Measurements from ENCODE around the gene ALPK1. TPM values are rescaled to one million over a fixed set of nuclear protein-coding genes. Genes with fewer than 3 reads are reported as not detected.

The ALPK1 gene
- total RNA-seq, 1 experiment from 2014 or later, result 4.9 TPM

- DNase-seq, result no peak
- H3K36me3 Mint-ChIP-seq (ENCODE audit: insufficient read depth, unreplicated experiment), result no peaks in the 10 kb centered on the region
- ChIA-PET POLR2A (no interaction called here), CTCF (no interaction called here)
- H3K4me3 Mint-ChIP-seq (ENCODE audit: unreplicated experiment), result no peak overlapping the region
- H3K27me3 Mint-ChIP-seq (ENCODE audit: insufficient read depth, unreplicated experiment), result no peaks in the 10 kb centered on the region
- intact Hi-C loops (cut with micrococcal nuclease; ENCODE audit: unreplicated experiment), result no loop called here
- H3K27ac Mint-ChIP-seq (ENCODE audit: unreplicated experiment), result no peak overlapping the region
- H3K27me3 ChIP-seq (replicated peaks; ENCODE audit: control insufficient read depth, insufficient read depth, low read length), result no peaks in the 10 kb centered on the region
- TF ChIP-seq CTCF (IDR thresholded peaks at IDR 0.05; ENCODE audit: insufficient read depth in 1 of 2, low read depth in 1 of 2, low read length in 1 of 2, severe bottlenecking in 1 of 2, unreplicated experiment in 1 of 2), result no peak
- no peaks in the 10 kb centered on the region for H3K9me3 ChIP-seq
- no TSS peak for BruUV-seq (replicated peaks)
- no peaks in the 10 kb centered on the region for H3K9me3 Mint-ChIP-seq (ENCODE audit: unreplicated experiment)
- H3K4me1 Mint-ChIP-seq (ENCODE audit: low read depth, unreplicated experiment), result no peaks in the 10 kb centered on the region
- H3K36me3 ChIP-seq (ENCODE audit: control insufficient read depth, insufficient read depth, low read length), result no peaks in the 10 kb centered on the region
- no peaks in the 10 kb centered on the region for H3K4me1 ChIP-seq
- no peak overlapping the region for H3K4me3 ChIP-seq (ENCODE audit: low read depth, low read length)
These were observed 80.0 kb downstream of the ALPK1 start for GRCh38 chr4:112377171-112377570.

GRCh38 chr4:112377594-112378242, 80.5 kb downstream of the ALPK1 start:
- Mint-ChIP-seq H3K9me3 (ENCODE audit: unreplicated experiment) (no peaks in the 10 kb centered on the region), H3K36me3 (ENCODE audit: insufficient read depth, unreplicated experiment) (no peaks in the 10 kb centered on the region), H3K27me3 (ENCODE audit: insufficient read depth, unreplicated experiment) (no peaks in the 10 kb centered on the region), H3K27ac (ENCODE audit: unreplicated experiment) (no peak overlapping the region), H3K4me3 (ENCODE audit: unreplicated experiment) (no peak overlapping the region), H3K4me1 (ENCODE audit: low read depth, unreplicated experiment) (no peaks in the 10 kb centered on the region)
- TF ChIP-seq CTCF (IDR thresholded peaks at IDR 0.05; ENCODE audit: insufficient read depth in 1 of 2, low read depth in 1 of 2, low read length in 1 of 2, severe bottlenecking in 1 of 2, unreplicated experiment in 1 of 2), result no peak
- DNase-seq, result no peak
- Histone ChIP-seq H3K9me3 (no peaks in the 10 kb centered on the region), H3K36me3 (ENCODE audit: control insufficient read depth, insufficient read depth, low read length) (no peaks in the 10 kb centered on the region), H3K27me3 (replicated peaks; ENCODE audit: control insufficient read depth, insufficient read depth, low read length) (no peaks in the 10 kb centered on the region), H3K4me1 (no peaks in the 10 kb centered on the region), H3K4me3 (ENCODE audit: low read depth, low read length) (no peak overlapping the region)
- intact Hi-C loops (cut with micrococcal nuclease; ENCODE audit: unreplicated experiment), result no loop called here
- no TSS peak for BruUV-seq (replicated peaks)
- ChIA-PET CTCF (no interaction called here), POLR2A (no interaction called here)

- no peaks in the 10 kb centered on the region for H3K4me1 Mint-ChIP-seq (ENCODE audit: low read depth, unreplicated experiment)
- no TSS peak for BruUV-seq (replicated peaks)
- H3K27ac Mint-ChIP-seq (ENCODE audit: unreplicated experiment), result no peak overlapping the region
- no peak for TF ChIP-seq CTCF (IDR thresholded peaks at IDR 0.05; ENCODE audit: insufficient read depth in 1 of 2, low read depth in 1 of 2, low read length in 1 of 2, severe bottlenecking in 1 of 2, unreplicated experiment in 1 of 2)
- no peaks in the 10 kb centered on the region for H3K4me1 ChIP-seq
- no peak overlapping the region for H3K4me3 ChIP-seq (ENCODE audit: low read depth, low read length)
- H3K9me3 Mint-ChIP-seq (ENCODE audit: unreplicated experiment), result no peaks in the 10 kb centered on the region
- H3K4me3 Mint-ChIP-seq (ENCODE audit: unreplicated experiment), result no peak overlapping the region
- no peaks in the 10 kb centered on the region for H3K9me3 ChIP-seq
- no peaks in the 10 kb centered on the region for H3K27me3 ChIP-seq (replicated peaks; ENCODE audit: control insufficient read depth, insufficient read depth, low read length)
- ChIA-PET POLR2A (no interaction called here), CTCF (no interaction called here)
- no peaks in the 10 kb centered on the region for H3K27me3 Mint-ChIP-seq (ENCODE audit: insufficient read depth, unreplicated experiment)
- DNase-seq, result no peak
- intact Hi-C loops (cut with micrococcal nuclease; ENCODE audit: unreplicated experiment), result no loop called here
- no peaks in the 10 kb centered on the region for H3K36me3 ChIP-seq (ENCODE audit: control insufficient read depth, insufficient read depth, low read length)
- H3K36me3 Mint-ChIP-seq (ENCODE audit: insufficient read depth, unreplicated experiment), result no peaks in the 10 kb centered on the region
These were observed 81.1 kb downstream of the ALPK1 start for GRCh38 chr4:112378243-112378620.
